Mucosa of rectum (tissue), 2 donors: ENCODE results near the gene TMEM208.

Source experiments
- H3K27ac ChIP-seq, 2 donors: one replicate each; pipeline ENCODE4 v1.7.0; 2013; ENCODE audit warnings: inconsistent platforms in 2 of 2, low read depth in 2 of 2, low read length in 2 of 2
- H3K27me3 ChIP-seq, 2 donors: one replicate each; pipeline ENCODE4 v1.7.0; 2013; ENCODE audit warnings: low read length in 2 of 2; ENCODE audit not compliant: control insufficient read depth in 2 of 2, insufficient read depth in 2 of 2
- H3K36me3 ChIP-seq, 2 donors: one replicate each; pipeline ENCODE4 v1.7.0; 2013; ENCODE audit warnings: low read length in 2 of 2; ENCODE audit not compliant: control insufficient read depth in 2 of 2, insufficient read depth in 2 of 2
- H3K4me1 ChIP-seq, 2 donors: one replicate each; pipeline ENCODE4 v1.7.0; 2013; ENCODE audit warnings: low read length in 2 of 2, mild to moderate bottlenecking in 1 of 2; ENCODE audit not compliant: control insufficient read depth in 2 of 2, insufficient read depth in 2 of 2
- H3K4me3 ChIP-seq, 2 donors: one replicate each; pipeline ENCODE4 v1.7.0; 2013; ENCODE audit warnings: low read length in 2 of 2
- H3K9ac ChIP-seq, 2 donors: one replicate each; pipeline ENCODE4 v1.7.0; 2013; ENCODE audit warnings: low read length in 2 of 2, low read depth in 1 of 2, mild to moderate bottlenecking in 1 of 2
- H3K9me3 ChIP-seq, 2 donors: one replicate each; pipeline ENCODE4 v1.7.0; 2013; ENCODE audit warnings: low read length in 2 of 2; ENCODE audit not compliant: control insufficient read depth in 2 of 2
- donor health status: healthy.
- donor health status: Normal muscosa, but diverticular disease.

Gene TMEM208

GRCh38 chr16:67244387-67245185 is 17.7 kb downstream of the TMEM208 start:
- Histone ChIP-seq H3K27ac (peak overlapping the region; percentile 93 to 95), H3K9ac (peak overlapping the region; percentile 17 to 37), H3K27me3 (peaks cover 6 to 10% of the 10 kb centered on the region in 2 donors), H3K4me3 (peak overlapping the region in 1 of 2 donors; percentile 84), H3K9me3 (no peaks in the 10 kb centered on the region), H3K4me1 (peaks cover 61 to 62% of the 10 kb centered on the region in 2 donors), H3K36me3 (peaks cover 1 to 2% of the 10 kb centered on the region in 2 donors)

GRCh38 chr16:67245186-67245585 is 18.3 kb downstream of the TMEM208 start:
- H3K27me3 ChIP-seq, result peaks cover 12 to 16% of the 10 kb centered on the region in 2 donors
- H3K4me3 ChIP-seq, result peak overlapping the region in 1 of 2 donors; percentile 84
- peak overlapping the region; percentile 37 to 86 for H3K9ac ChIP-seq
- H3K36me3 ChIP-seq, result no peaks in the 10 kb centered on the region
- H3K27ac ChIP-seq, result peak overlapping the region; percentile 93 to 95
- peaks cover 61 to 62% of the 10 kb centered on the region in 2 donors for H3K4me1 ChIP-seq
- H3K9me3 ChIP-seq, result no peaks in the 10 kb centered on the region

DNA sequence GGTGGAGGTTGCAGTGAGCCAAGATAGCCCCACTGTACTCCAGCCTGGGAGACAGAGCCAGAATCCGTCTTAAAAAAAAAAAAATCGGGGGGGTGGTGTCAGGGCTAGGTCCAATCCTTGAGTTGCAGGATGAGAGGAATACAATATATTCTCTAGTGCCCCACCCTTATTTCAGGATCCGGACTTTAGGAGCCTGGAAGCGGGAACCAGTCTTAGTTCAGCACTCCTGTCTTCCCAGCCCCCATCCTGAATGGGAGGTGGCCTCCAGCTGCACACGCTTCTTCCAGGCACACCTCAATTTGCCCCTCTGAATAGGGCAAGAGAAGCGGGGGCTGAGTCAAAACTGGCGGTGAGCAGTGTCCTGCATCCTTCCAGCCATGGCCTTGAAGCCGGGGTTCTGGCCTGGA is 18.7 kb downstream of the TMEM208 start:
- peaks cover 57 to 59% of the 10 kb centered on the region in 2 donors for H3K4me1 ChIP-seq

GRCh38 chr16:67246081-67246755 is 19.3 kb downstream of the TMEM208 start:
- peak overlapping the region; percentile 86 to 87 for H3K9ac ChIP-seq
- peak overlapping the region; percentile 93 to 95 for H3K27ac ChIP-seq
- H3K36me3 ChIP-seq, result no peaks in the 10 kb centered on the region
- H3K4me3 ChIP-seq, result peak overlapping the region; percentile 84 to 85
- H3K27me3 ChIP-seq, result peaks cover 18 to 24% of the 10 kb centered on the region in 2 donors
- no peaks in the 10 kb centered on the region for H3K9me3 ChIP-seq
- H3K4me1 ChIP-seq, result peaks cover 52 to 55% of the 10 kb centered on the region in 2 donors

More for the DNA sequence above, 18.7 kb downstream of the TMEM208 start:
- peak overlapping the region; percentile 84 to 85 for H3K4me3 ChIP-seq
- H3K36me3 ChIP-seq, result no peaks in the 10 kb centered on the region
- H3K27me3 ChIP-seq, result peaks cover 16 to 20% of the 10 kb centered on the region in 2 donors
- H3K27ac ChIP-seq, result peak overlapping the region; percentile 93 to 95
- H3K9me3 ChIP-seq, result no peaks in the 10 kb centered on the region
- peak overlapping the region; percentile 86 to 87 for H3K9ac ChIP-seq

DNA sequence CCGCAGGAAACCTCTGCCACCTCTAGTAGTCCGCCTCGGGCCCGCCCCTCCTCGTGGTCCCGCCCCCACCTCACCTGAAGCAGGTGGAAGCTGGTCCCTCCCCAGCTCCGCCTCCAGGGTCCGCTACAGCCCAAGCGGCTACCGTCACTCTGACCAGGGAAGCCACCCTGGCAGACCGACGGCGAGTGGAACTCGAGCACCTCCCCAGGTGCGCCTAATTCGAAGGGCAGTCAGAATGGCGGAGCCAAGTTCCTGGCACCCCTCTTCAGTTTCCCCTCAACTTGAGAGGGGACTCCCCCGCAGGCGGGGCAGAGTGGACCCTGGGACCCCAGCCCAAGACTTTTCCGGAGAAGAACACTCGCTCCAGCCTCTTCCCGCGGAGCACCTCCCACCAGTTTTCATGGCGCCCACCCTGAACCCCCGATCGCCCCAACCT is 19.8 kb downstream of the TMEM208 start:
- no peaks in the 10 kb centered on the region for H3K36me3 ChIP-seq
- no peaks in the 10 kb centered on the region for H3K9me3 ChIP-seq
- peaks cover 18 to 24% of the 10 kb centered on the region in 2 donors for H3K27me3 ChIP-seq
- peaks cover 47 to 51% of the 10 kb centered on the region in 2 donors for H3K4me1 ChIP-seq
- peak overlapping the region; percentile 93 to 95 for H3K27ac ChIP-seq
- H3K9ac ChIP-seq, result peak overlapping the region; percentile 86 to 87
- peak overlapping the region; percentile 84 to 85 for H3K4me3 ChIP-seq

DNA sequence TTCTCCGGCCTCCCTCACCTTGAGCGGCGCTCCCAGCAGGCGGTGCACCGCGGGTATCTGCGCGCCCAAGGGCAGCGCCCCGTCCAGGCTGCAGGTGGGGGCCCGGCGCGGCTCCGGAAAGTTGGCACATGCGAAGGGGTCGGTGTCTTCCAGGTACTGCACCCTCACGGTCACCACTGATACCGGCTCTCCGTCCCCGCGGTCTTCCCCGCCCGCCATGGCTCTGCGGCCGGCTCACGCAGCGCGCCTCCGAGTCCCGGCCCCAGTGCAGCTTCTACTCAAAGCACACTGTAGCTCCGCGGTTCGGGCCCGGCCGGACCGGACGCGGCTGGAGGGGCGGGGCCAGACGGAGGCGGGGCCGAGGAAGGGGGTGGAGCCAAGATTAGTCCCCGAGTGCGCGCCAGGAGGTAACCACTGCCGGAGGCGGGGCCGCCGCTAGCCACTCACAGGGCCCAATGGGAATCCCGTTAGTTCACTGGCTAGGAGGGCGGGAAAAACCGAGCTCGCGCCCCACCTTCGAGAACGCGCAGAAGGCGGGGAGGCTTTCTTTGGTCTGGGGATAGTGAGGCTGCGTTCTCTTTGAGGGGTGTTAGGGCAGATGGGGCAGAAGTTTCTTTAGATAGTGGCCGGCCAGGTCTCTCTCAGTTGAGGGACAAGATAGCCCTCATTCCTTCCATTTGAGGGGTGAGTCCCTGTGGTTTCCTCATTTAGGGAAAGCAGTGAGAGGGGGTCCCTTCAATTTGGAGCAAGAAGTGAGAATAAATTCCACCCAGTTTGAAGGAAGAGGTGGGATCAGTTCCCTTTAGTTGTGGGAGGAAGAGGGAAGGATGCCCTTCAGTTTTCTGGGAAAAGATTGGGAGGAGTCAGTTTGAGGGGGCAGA is 20.5 kb downstream of the TMEM208 start, which contains the start of gene FHOD1:
Gene FHOD1 (minus strand): TSS at position 290 of the 881 bp plus-strand sequence. CDS start 71 bp downstream, at position 219.
- peak within 1 kb of the TSS; percentile 93 to 95 for H3K27ac ChIP-seq

DNA sequence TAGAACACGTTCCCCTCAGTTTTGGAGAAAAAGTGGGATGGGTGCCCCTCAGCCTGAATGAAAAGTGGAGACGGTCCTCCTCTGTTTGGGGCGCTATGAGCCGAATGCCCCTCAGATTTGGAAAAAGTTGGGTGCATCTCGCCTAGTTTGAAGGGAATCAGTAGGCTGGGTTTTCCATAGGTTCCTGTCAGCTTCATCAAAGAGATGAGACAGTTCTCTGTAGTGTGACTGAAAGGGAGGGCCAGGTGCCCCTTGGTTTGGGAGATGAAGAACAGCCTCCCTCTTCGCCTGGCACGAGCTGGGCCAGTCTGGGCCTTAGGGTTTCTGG is 21.1 kb downstream of the TMEM208 start:
- Histone ChIP-seq H3K4me3 (peak overlapping the region; percentile 44 to 53), H3K9ac (peak overlapping the region in 1 of 2 donors; percentile 46), H3K4me1 (peaks cover 38 to 41% of the 10 kb centered on the region in 2 donors), H3K27ac (no peak overlapping the region), H3K36me3 (no peaks in the 10 kb centered on the region), H3K9me3 (no peaks in the 10 kb centered on the region), H3K27me3 (peaks cover 18 to 24% of the 10 kb centered on the region in 2 donors)

More for the DNA sequence above, 20.5 kb downstream of the TMEM208 start, which contains the start of gene FHOD1:
- Histone ChIP-seq H3K9ac (peak within 1 kb of the TSS; percentile 86 to 87), H3K9me3 (no peaks in the 10 kb centered on the region), H3K27me3 (peaks cover 18 to 24% of the 10 kb centered on the region in 2 donors), H3K4me3 (peak within 1 kb of the TSS; percentile 84 to 85), H3K4me1 (peaks cover 40 to 44% of the 10 kb centered on the region in 2 donors), H3K36me3 (no peaks in the 10 kb centered on the region)

- Histone ChIP-seq H3K27ac (no peak within 1 kb of the TSS), H3K9me3 (no peaks in the 10 kb centered on the region), H3K4me3 (peak within 1 kb of the TSS; percentile 44 to 64), H3K4me1 (peaks cover 36 to 40% of the 10 kb centered on the region in 2 donors), H3K9ac (peak within 1 kb of the TSS; percentile 32 to 46), H3K36me3 (no peaks in the 10 kb centered on the region), H3K27me3 (peaks cover 18 to 24% of the 10 kb centered on the region in 2 donors)
Observed at GRCh38 chr16:67248401-67249177, 21.7 kb downstream of the TMEM208 start, which contains the start of gene SLC9A5. TSS of gene SLC9A5 (plus strand) at chr16:67248979. CDS start at chr16:67249015, 36 bp downstream.
